Placental epithelial cell (primary cell): Measurements from ENCODE around the gene CTSZ. TPM values are rescaled to one million over a fixed set of nuclear protein-coding genes. Genes with fewer than 3 reads are reported as not detected.

Source experiments
- total RNA-seq: library from RNA; depleted of rRNA; stranded (reverse); fragments of >200 nt; gene quantifications from 2 replicates; pipeline ENCODE4 v1.2.3, GENCODE V29; 2012

Gene CTSZ
- 65.6 and 79.5 TPM in 2 replicates for total RNA-seq

GRCh38 chr20:59006864-59007664, at the start of gene CTSZ:
CTSZ (minus strand) TSS chr20:59007254; CDS start chr20:59007128, 126 bp downstream.

GRCh38 chr20:59042151-59042795, 35.2 kb upstream of the CTSZ start, which contains the start of gene PRELID3B:
PRELID3B (minus strand) TSS chr20:59042786; CDS start chr20:59042730, 56 bp downstream.

DNA sequence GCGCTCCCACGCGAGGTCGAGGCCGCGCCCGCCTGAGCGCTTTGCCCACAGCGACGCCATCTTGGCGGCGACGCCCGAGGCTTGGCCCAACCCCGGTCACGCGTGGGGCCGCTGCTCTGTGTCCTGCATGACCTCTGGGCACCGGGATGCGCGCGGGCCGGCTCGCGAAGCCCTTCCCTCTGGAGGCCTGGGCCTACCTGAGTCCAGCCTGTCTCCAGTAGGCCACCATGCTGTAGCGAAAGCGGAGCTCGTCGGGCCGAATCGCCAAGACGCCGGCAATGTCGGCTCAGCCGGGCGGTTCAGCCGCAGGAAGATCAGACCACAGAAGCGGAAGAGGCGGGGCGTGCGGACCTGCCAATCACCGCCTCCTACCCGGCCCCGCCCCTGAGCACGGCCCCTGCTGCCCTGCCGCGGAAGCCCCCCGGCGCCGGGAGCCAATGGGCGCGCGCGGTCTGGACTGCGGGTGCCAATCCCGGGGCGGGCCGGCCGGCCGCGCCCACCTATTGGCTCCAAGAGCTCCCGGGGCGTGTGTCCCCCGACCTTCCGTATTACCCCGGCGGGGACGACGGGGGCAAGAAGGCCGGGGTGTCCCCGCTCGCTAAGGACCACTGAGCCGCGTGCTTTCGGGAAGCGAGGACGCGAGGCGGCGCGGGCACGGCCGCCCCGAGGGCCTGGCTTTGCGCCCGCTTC, 25.1 kb upstream of the CTSZ start, which contains the start of gene ATP5F1E:
TSS of gene ATP5F1E (minus strand) at position 313 of the 690 bp plus-strand sequence. CDS start at position 229, 84 bp downstream.

DNA sequence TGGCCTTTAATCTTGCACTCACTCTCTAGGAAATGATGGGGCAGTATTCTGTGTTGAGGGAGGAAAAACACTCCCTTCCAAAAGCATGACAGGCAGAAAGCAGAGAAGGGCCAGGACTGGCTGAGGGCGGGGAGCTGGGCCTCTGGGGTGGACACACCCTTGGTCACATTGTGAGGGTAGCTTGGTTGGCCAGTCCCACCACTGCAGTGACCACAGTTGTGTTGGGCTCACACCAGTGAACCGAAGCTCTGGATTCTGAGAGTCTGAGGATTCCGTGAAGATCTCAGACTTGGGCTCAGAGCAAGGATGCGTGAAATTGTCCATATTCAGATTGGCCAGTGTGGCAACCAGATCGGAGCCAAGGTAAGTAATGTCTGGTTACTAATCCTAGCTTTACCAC, 12.2 kb upstream of the CTSZ start, which contains the start of gene TUBB1:
TSS of gene TUBB1 (plus strand) at position 213 of the 400 bp plus-strand sequence. CDS start at position 307, 94 bp downstream.

DNA sequence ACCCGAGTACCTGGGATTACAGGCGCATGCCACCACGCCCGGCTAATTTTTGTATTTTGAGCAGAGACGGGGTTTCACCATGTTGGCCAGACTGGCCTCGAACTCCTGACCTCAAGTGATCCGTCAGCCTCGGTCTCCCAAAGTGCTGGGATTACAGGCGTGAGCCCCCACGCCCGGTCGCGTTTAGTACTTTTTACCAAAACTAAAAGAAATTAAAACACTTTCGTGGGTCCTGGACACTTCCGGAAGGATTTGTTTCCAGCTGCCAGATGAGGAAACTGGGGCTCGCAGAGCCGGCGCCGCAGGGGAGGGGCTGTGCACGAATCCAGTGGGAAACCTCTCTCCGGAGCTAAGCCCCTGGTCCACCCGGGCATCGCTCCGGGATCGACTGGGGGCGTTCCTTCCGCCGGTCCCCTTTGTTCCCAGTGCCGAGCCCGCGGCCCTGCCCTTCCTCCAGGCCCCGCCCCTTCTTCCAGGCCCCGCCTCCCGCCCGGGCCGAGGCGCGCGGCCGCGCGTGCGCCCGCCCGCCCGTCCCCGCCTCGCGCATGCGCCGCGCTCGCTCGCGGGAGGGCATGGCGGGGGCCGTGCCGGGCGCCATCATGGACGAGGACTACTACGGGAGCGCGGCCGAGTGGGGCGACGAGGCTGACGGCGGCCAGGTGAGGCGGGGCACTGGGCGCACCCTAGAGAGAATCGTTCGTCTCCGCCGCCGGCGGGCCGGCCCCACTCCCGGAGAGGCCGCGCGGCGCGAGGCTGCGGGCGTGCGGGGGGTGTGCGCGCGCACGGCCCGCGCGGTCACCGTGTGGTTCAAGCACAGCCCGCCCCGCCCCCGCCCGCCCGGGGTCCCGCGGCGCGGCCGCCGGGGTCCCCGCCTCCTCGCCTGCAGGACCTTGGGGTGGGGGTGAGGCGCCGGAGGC, 26.1 kb downstream of the CTSZ start, which contains the start of gene NELFCD:
TSS of gene NELFCD (plus strand) at position 546 of the 917 bp plus-strand sequence. CDS start at position 600, 54 bp downstream.

Other genes with a start within 250 kb of the CTSZ start
- gene GNAS-AS1, start 156.4 kb downstream of the CTSZ start, total RNA-seq = 0.87 and 1.2 TPM in 2 replicates
- gene GNAS, start 154.5 kb downstream of the CTSZ start, total RNA-seq = 764 and 901 TPM in 2 replicates
- gene NELFCD, start 26.0 kb downstream of the CTSZ start, total RNA-seq = 52.2 and 66.9 TPM in 2 replicates
- gene TUBB1, start 12.2 kb upstream of the CTSZ start, total RNA-seq = not detected in 2 replicates
- 17.6 and 26.7 TPM in 2 replicates for gene ATP5F1E, start 25.1 kb upstream of the CTSZ start, total RNA-seq
- gene PRELID3B, start 35.5 kb upstream of the CTSZ start, total RNA-seq = 36.9 and 50.6 TPM in 2 replicates
- gene ZNF831, start 156.6 kb upstream of the CTSZ start, total RNA-seq = not detected in 2 replicates